ENCODE data around the gene CELF2.

The CELF2 gene

DNA sequence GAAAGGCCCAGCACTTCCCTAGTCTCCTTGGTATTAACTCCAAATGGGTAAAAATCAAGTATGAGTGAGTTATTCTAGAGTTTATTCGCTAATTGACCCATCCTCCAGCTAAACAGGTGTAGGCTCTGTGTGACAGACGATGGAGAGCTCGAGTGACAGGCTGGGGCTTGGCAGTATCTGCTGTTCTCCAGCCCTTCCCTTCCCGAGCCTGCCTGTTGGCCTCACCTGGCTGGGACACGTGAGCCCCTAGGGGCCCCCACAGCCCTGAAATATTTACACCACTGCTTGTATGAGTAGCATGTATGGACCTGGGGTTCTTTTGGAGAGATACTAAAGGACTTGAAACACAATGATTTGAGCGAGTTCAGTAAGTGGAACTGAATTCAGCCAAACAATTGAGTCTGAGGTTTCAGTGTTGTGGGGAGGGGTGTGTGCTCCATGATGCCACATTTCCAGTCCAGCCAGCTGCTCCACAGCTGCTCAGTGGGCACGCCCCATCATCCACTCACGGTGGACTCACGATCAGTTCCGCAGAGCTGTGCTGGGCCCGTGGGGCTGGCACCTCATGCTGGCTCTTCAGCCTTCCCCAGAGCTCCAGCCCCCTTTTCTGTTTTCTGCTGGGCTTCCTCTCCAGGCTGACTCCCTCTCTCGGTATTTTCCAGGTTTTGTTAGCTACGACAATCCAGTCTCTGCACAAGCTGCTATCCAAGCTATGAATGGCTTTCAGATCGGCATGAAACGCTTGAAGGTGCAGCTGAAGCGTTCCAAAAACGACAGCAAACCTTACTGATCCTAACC lies 310.8 kb downstream of the CELF2 start:
- Histone ChIP-seq H3K36me3 (ENCODE audit: insufficient read depth, low read length) (peaks cover 24% of the 10 kb centered on the region), H3K9ac (ENCODE audit: low read length) (no peak overlapping the region), H3K4me1 (ENCODE audit: insufficient read depth, low read length) (peaks cover 11% of the 10 kb centered on the region), H3K4me3 (ENCODE audit: low read depth in 1 of 2, low read length in 2 of 2) (no peak overlapping the region), H3K9me3 (ENCODE audit: low read length) (no peaks in the 10 kb centered on the region), H3K27ac (ENCODE audit: low read depth, low read length) (no peak overlapping the region), H3K27me3 (ENCODE audit: control insufficient read depth in 1 of 2, insufficient read depth in 2 of 2, low read length in 2 of 2) (no peaks in the 10 kb centered on the region)

DNA sequence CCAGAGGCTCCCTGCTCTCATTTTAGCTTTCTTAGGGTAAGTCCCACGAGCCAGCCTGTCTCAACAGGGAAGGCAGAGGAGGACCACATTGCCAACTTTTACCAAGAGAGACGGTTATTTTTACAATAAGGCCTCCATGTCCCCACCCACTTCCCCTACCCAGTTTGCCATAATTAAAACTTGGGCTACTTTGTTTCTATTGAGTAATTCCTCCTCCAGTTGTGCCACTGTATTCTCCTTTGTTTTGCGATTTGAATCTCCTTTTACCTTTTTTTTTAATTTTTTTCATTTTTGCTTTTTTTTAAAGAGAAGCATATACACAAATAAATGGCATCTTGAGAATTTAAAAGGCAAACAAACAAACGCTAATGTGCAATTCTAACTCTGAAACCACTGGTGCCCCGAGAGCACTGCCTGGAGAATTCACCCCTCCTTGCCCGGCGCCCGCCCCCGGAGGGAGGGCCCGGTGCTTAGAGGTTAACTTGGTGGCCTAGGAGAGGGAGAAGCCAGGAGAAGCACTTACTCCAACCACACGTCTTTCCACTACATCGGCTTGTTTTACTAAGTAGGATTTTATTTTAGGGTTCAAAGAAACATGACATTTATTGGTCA lies 311.5 kb downstream of the CELF2 start:
- Histone ChIP-seq H3K27me3 (ENCODE audit: control insufficient read depth in 1 of 2, insufficient read depth in 2 of 2, low read length in 2 of 2) (no peaks in the 10 kb centered on the region), H3K9ac (ENCODE audit: low read length) (no peak overlapping the region), H3K4me3 (ENCODE audit: low read depth in 1 of 2, low read length in 2 of 2) (no peak overlapping the region), H3K27ac (ENCODE audit: low read depth, low read length) (no peak overlapping the region), H3K36me3 (ENCODE audit: insufficient read depth, low read length) (peaks cover 20% of the 10 kb centered on the region), H3K9me3 (ENCODE audit: low read length) (no peaks in the 10 kb centered on the region), H3K4me1 (ENCODE audit: insufficient read depth, low read length) (peaks cover 11% of the 10 kb centered on the region)

DNA sequence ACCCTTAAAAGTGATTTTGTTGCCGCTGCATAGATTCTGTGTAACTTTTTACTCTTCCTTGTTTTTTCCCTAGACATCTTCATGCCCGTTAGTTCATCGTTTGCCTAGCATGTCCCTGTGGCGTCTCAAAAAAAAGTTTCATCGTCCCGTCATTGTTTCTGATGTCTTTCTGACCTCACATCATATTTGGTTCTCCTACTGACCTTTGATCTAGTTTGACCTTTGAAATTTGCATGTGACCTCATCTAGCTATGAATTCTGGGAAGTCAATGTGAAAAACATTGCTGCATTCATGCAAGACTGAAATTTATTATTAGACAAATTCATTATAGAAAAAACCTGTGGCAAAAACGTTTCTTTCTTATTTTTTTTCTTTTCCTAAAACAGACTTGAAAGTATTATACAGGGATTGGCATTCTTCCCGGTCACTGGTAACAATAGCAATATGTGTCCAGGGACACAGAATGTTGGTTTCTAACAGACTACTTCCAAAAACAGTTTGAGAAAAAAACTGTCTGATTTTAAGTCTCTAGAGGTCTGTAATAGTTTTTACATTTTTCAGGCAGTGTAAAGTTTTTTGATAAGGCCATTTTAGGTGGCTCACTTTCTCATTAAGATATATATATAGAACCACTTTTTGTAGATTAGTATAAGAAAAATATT lies 312.8 kb downstream of the CELF2 start:
- Histone ChIP-seq H3K9ac (ENCODE audit: low read length) (no peak overlapping the region), H3K27ac (ENCODE audit: low read depth, low read length) (no peak overlapping the region), H3K4me3 (ENCODE audit: low read depth in 1 of 2, low read length in 2 of 2) (no peak overlapping the region), H3K36me3 (ENCODE audit: insufficient read depth, low read length) (peaks cover 18% of the 10 kb centered on the region), H3K9me3 (ENCODE audit: low read length) (no peaks in the 10 kb centered on the region), H3K4me1 (ENCODE audit: insufficient read depth, low read length) (peaks cover 11% of the 10 kb centered on the region), H3K27me3 (ENCODE audit: control insufficient read depth in 1 of 2, insufficient read depth in 2 of 2, low read length in 2 of 2) (no peaks in the 10 kb centered on the region)

DNA sequence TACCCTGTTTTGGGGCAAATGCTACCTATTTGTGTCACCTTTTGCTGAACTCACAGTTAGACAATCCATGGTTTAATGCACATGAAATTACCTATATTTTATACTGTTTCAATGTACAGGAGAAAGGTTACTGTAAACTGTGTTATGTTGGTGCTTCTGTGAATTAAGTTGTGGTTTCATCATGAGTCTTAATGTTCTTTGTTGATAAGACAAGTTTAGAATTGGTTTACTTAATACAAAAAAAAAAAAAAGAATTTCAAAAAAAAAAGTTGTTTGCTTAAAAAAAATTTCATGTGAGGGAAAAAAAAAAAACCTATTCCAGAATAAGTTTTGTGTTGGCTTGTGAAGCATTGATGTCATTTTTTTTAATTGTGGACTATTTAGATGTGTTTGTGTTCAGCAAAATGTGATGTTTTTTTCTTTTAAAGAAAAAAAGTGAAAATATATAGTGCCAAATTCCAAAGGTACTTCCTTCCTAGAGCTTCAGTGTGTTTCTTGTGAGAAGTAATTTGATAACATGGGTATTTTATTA lies 313.4 kb downstream of the CELF2 start:
- no peaks in the 10 kb centered on the region for H3K27me3 ChIP-seq (ENCODE audit: control insufficient read depth in 1 of 2, insufficient read depth in 2 of 2, low read length in 2 of 2)
- H3K9me3 ChIP-seq (ENCODE audit: low read length), result no peaks in the 10 kb centered on the region
- no peak overlapping the region for H3K27ac ChIP-seq (ENCODE audit: low read depth, low read length)
- H3K36me3 ChIP-seq (ENCODE audit: insufficient read depth, low read length), result peaks cover 18% of the 10 kb centered on the region
- no peak overlapping the region for H3K4me3 ChIP-seq (ENCODE audit: low read depth in 1 of 2, low read length in 2 of 2)
- H3K9ac ChIP-seq (ENCODE audit: low read length), result no peak overlapping the region
- H3K4me1 ChIP-seq (ENCODE audit: insufficient read depth, low read length), result peaks cover 11% of the 10 kb centered on the region

DNA sequence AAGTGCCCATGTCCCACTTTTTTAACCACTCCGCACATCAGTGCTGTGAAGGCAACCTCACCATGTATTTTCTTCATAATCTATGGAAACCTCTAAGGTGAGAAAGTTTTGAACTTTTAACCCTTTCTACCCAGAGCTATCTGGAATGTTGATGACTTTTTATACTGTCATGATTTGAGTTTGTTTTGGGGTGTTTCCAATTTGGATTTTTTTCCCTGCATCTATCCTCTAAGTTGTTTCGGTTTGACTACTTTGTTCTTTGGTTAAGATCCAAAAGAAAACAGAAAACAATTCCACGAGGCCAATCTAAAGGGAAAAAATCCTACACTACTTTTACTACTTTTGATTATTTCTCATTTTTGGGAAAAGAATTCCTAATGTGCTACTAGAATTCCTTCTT lies 314.1 kb downstream of the CELF2 start:
- no peaks in the 10 kb centered on the region for H3K9me3 ChIP-seq (ENCODE audit: low read length)
- H3K4me3 ChIP-seq (ENCODE audit: low read depth in 1 of 2, low read length in 2 of 2), result no peak overlapping the region
- no peak overlapping the region for H3K9ac ChIP-seq (ENCODE audit: low read length)
- no peaks in the 10 kb centered on the region for H3K27me3 ChIP-seq (ENCODE audit: control insufficient read depth in 1 of 2, insufficient read depth in 2 of 2, low read length in 2 of 2)
- peaks cover 11% of the 10 kb centered on the region for H3K4me1 ChIP-seq (ENCODE audit: insufficient read depth, low read length)
- peaks cover 18% of the 10 kb centered on the region for H3K36me3 ChIP-seq (ENCODE audit: insufficient read depth, low read length)
- no peak overlapping the region for H3K27ac ChIP-seq (ENCODE audit: low read depth, low read length)

DNA sequence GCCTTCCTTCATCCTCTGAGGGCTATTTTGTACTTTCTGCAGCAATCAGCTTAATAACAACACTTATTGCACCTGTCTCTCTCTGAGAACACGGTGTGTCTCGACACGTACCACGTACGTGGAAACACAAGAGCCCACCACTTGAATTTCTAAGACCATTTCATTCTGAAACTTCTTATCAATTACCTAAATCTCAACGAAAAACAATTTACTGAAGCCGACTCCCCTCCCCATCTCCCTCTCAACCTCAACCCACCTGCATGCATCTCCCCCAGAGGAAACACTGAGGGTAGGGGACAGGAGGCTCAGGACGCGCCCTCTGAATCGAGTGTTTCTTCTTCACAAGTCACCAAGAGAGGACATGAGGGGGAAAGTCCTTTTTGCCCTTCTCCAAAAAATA lies 315.2 kb downstream of the CELF2 start:
- Histone ChIP-seq H3K27ac (ENCODE audit: low read depth, low read length) (no peak overlapping the region), H3K36me3 (ENCODE audit: insufficient read depth, low read length) (peaks cover 18% of the 10 kb centered on the region), H3K27me3 (ENCODE audit: control insufficient read depth in 1 of 2, insufficient read depth in 2 of 2, low read length in 2 of 2) (no peaks in the 10 kb centered on the region), H3K9me3 (ENCODE audit: low read length) (no peaks in the 10 kb centered on the region), H3K9ac (ENCODE audit: low read length) (no peak overlapping the region), H3K4me1 (ENCODE audit: insufficient read depth, low read length) (peaks cover 11% of the 10 kb centered on the region), H3K4me3 (ENCODE audit: low read depth in 1 of 2, low read length in 2 of 2) (no peak overlapping the region)

DNA sequence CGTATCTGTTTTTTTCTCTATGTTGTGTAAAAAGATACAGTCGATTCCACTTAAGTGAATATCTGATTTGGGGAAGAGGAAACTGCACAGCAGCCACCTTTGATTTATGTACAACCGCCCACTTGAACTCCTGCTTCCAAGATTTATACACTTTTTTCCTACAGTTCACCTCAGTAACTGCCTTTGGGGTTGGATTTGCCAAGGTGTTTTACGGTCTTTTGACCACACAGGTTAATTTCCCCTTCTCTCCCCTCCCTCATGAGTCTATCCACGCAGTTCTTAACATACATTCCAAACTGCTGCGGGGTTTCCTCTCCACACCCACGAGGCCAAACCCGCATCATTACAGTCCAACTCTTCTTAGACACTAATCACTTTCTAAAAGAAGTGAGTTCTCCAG lies 316.8 kb downstream of the CELF2 start:
- no peaks in the 10 kb centered on the region for H3K27me3 ChIP-seq (ENCODE audit: control insufficient read depth in 1 of 2, insufficient read depth in 2 of 2, low read length in 2 of 2)
- no peak overlapping the region for H3K27ac ChIP-seq (ENCODE audit: low read depth, low read length)
- no peak overlapping the region for H3K9ac ChIP-seq (ENCODE audit: low read length)
- H3K4me3 ChIP-seq (ENCODE audit: low read depth in 1 of 2, low read length in 2 of 2), result no peak overlapping the region
- peaks cover 18% of the 10 kb centered on the region for H3K36me3 ChIP-seq (ENCODE audit: insufficient read depth, low read length)
- peaks cover 11% of the 10 kb centered on the region for H3K4me1 ChIP-seq (ENCODE audit: insufficient read depth, low read length)
- H3K9me3 ChIP-seq (ENCODE audit: low read length), result no peaks in the 10 kb centered on the region

DNA sequence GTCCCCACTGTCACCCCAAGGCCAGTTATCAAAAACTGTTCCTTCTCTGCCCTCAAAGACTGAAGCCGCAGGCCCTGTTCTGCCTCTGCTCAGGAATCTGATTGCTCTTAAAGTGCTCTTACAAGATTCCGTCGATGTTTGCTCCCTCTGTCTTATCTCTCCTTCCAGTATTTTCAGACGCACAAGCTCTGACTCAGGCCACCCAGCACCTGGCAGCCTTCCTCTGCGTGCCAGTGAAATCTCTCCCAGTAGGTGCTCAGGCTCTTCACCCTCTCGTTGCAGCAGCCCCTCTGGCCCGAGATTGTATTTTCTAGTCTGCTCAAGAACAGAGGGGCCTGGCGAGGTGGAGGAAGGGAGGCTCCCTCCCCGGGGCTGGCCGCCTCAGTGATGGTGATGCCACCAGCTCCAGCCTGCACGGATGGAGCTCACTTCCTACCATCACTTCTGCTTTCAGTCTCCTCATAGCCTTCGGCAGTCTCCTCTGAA lies 317.5 kb downstream of the CELF2 start:
- no peaks in the 10 kb centered on the region for H3K27me3 ChIP-seq (ENCODE audit: control insufficient read depth in 1 of 2, insufficient read depth in 2 of 2, low read length in 2 of 2)
- H3K9ac ChIP-seq (ENCODE audit: low read length), result no peak overlapping the region
- H3K4me1 ChIP-seq (ENCODE audit: insufficient read depth, low read length), result peaks cover 7% of the 10 kb centered on the region
- H3K27ac ChIP-seq (ENCODE audit: low read depth, low read length), result no peak overlapping the region
- H3K36me3 ChIP-seq (ENCODE audit: insufficient read depth, low read length), result peaks cover 14% of the 10 kb centered on the region
- no peak overlapping the region for H3K4me3 ChIP-seq (ENCODE audit: low read depth in 1 of 2, low read length in 2 of 2)
- no peaks in the 10 kb centered on the region for H3K9me3 ChIP-seq (ENCODE audit: low read length)

DNA sequence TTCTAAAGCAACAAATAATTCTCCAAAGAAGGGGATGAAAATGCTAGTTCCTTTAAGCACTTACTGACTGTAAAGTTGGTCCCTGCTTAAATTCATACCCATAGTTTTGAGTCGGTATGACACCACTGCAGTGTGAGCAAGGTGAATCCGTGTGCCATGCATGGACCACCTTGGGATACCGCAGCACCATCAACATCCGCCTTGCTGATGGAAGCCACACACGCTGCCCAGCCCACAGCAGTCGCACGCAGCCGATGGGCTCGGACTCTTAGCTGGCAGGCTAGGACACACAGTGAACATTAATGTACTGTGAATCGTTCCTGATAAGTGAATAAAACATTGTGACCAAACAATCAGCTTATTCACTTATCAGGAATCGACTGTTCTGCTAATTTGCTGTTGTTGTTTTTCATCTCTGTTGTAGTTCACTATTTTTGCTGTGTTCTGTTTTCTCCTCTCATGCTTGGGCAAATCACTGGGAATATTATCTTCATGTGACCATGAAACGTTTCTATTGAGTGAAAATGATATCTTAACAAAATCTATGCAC lies 318.3 kb downstream of the CELF2 start:
- no peaks in the 10 kb centered on the region for H3K9me3 ChIP-seq (ENCODE audit: low read length)
- no peak overlapping the region for H3K9ac ChIP-seq (ENCODE audit: low read length)
- H3K36me3 ChIP-seq (ENCODE audit: insufficient read depth, low read length), result peaks cover 13% of the 10 kb centered on the region
- no peak overlapping the region for H3K4me3 ChIP-seq (ENCODE audit: low read depth in 1 of 2, low read length in 2 of 2)
- no peaks in the 10 kb centered on the region for H3K27me3 ChIP-seq (ENCODE audit: control insufficient read depth in 1 of 2, insufficient read depth in 2 of 2, low read length in 2 of 2)
- no peak overlapping the region for H3K27ac ChIP-seq (ENCODE audit: low read depth, low read length)
- H3K4me1 ChIP-seq (ENCODE audit: insufficient read depth, low read length), result peaks cover under 1% of the 10 kb centered on the region

DNA sequence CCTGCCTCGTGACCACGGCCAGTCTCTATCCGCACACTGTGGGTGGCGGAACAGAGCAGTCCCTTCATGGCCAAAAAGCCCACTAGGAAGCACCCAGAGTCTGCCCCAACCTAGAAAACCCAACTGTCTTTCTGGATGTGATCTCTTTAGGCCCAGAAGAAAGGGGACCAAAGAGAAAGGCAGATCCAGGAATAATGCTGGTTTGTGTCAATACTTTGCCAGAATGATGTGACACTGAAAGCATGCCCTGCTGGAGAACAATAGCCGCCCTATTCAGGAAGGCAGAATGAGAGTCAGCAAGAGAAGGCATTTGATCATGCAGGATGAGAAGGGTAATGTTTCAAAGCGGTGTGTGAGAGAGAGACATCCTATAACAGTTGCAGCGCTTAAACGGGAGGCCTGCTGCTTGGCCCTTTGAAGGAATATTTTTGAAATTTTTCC lies 319.1 kb downstream of the CELF2 start:
- no peak overlapping the region for H3K27ac ChIP-seq (ENCODE audit: low read depth, low read length)
- no peaks in the 10 kb centered on the region for H3K9me3 ChIP-seq (ENCODE audit: low read length)
- H3K4me1 ChIP-seq (ENCODE audit: insufficient read depth, low read length), result no peaks in the 10 kb centered on the region
- no peak overlapping the region for H3K9ac ChIP-seq (ENCODE audit: low read length)
- peaks cover 13% of the 10 kb centered on the region for H3K36me3 ChIP-seq (ENCODE audit: insufficient read depth, low read length)
- no peak overlapping the region for H3K4me3 ChIP-seq (ENCODE audit: low read depth in 1 of 2, low read length in 2 of 2)
- H3K27me3 ChIP-seq (ENCODE audit: control insufficient read depth in 1 of 2, insufficient read depth in 2 of 2, low read length in 2 of 2), result no peaks in the 10 kb centered on the region

DNA sequence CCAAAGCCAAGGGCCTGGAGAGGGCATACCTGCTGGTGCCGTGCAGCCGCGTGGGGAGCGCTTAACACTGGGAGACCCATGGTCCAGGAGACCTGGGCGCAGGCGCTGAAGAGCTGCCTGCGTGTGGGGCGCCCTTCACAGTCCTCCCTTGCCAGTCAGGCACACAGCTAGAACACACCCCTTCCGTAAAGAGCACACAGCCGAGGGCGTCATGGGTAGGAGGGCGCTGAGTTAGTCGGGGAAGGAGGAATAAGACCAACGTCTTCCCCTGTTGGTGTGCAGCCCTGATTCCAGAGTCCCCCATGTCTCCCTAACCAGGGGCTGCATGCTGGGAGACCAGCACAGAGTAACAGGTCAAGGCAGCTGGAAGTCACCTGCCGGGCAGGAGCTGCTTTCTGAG lies 319.8 kb downstream of the CELF2 start:
- Histone ChIP-seq H3K4me1 (ENCODE audit: insufficient read depth, low read length) (no peaks in the 10 kb centered on the region), H3K36me3 (ENCODE audit: insufficient read depth, low read length) (peaks cover 7% of the 10 kb centered on the region), H3K27ac (ENCODE audit: low read depth, low read length) (no peak overlapping the region), H3K4me3 (ENCODE audit: low read depth in 1 of 2, low read length in 2 of 2) (no peak overlapping the region), H3K9ac (ENCODE audit: low read length) (no peak overlapping the region), H3K27me3 (ENCODE audit: control insufficient read depth in 1 of 2, insufficient read depth in 2 of 2, low read length in 2 of 2) (no peaks in the 10 kb centered on the region), H3K9me3 (ENCODE audit: low read length) (no peaks in the 10 kb centered on the region)
